Panc1 (cell line): ENCODE results near the gene PPA1. TPM values are rescaled to one million over a fixed set of nuclear protein-coding genes. Genes with fewer than 3 reads are reported as not detected.
A peak's percentile ranks its signal among the peaks of the same experiment; 100 is the strongest.

ENCODE experiments used
- ATAC-seq: fragments of 200-7000 bp; cut with Tn5 transposase; 2 replicates; pipeline ENCODE4 v1.9.1; 2020; ENCODE audit warnings: mild to moderate bottlenecking, moderate library complexity
- BruUV-seq: library from RNA; stranded (reverse); fragments of 400-500 nt; replicated peaks from 2 replicates; lab custom pipeline; 2021; lab: Mats Ljungman, UMichigan
- CTCF ChIA-PET: fragments of 300-600 bp; sonication (Branson Sonifier 250); formaldehyde crosslinking; loops from one replicate; lab custom pipeline; 2022; ENCODE audit warnings: antibody characterized with exemption; lab: Charles Lee
- POLR2A ChIA-PET: fragments of 300-600 bp; sonication (Branson Sonifier 250); formaldehyde crosslinking; loops from one replicate; lab custom pipeline; 2022; ENCODE audit warnings: antibody characterized with exemption; lab: Charles Lee
- DNase-seq: peaks from one replicate; pipeline ENCODE4 v3.0.0-alpha.2; 2010; ENCODE audit warnings: low read depth, low spot score
- H3K27ac ChIP-seq: 2 replicates; pipeline ENCODE4 v1.5.1; 2011; ENCODE audit warnings: mild to moderate bottlenecking, low read length, inconsistent platforms
- H3K27me3 ChIP-seq: fragments of 200-500 bp; sonication (Bioruptor generic); 2 replicates; pipeline ENCODE4 v1.6.0; 2014; ENCODE audit warnings: low read length, inconsistent platforms; ENCODE audit not compliant: control insufficient read depth, insufficient read depth
- H3K36me3 ChIP-seq: fragments of 200-500 bp; sonication (Bioruptor generic); 2 replicates; pipeline ENCODE4 v1.5.1; 2014; ENCODE audit warnings: inconsistent platforms, mild to moderate bottlenecking, low read length, moderate library complexity; ENCODE audit not compliant: control insufficient read depth, insufficient read depth
- H3K4me1 ChIP-seq: 2 replicates; pipeline ENCODE4 v1.5.1; 2011; ENCODE audit warnings: inconsistent platforms, mild to moderate bottlenecking, low read length, moderate library complexity; ENCODE audit not compliant: control insufficient read depth, insufficient read depth
- H3K4me3 ChIP-seq, 2 experiments: 2 replicates each; pipeline ENCODE4 v1.5.1; 2011 to 2012; ENCODE audit warnings: low read depth in 2 of 2, low read length in 2 of 2, mild to moderate bottlenecking in 2 of 2, inconsistent platforms in 1 of 2, moderate library complexity in 1 of 2
- H3K9me3 ChIP-seq: fragments of 200-500 bp; sonication (Bioruptor generic); 2 replicates; pipeline ENCODE4 v1.5.1; 2014; ENCODE audit warnings: low read depth, mild to moderate bottlenecking, inconsistent platforms, low read length, moderate library complexity; ENCODE audit not compliant: control insufficient read depth, insufficient read depth
- POLR2AphosphoS5 ChIP-seq: IDR thresholded peaks from 2 replicates; pipeline ENCODE4 v1.6.1; 2012; ENCODE audit warnings: mild to moderate bottlenecking, low read depth, low read length, moderate library complexity
- SIN3A ChIP-seq: IDR thresholded peaks from 2 replicates; pipeline ENCODE4 v1.6.1; 2012; ENCODE audit warnings: low read depth, mild to moderate bottlenecking, low read length, moderate library complexity, borderline replicate concordance; ENCODE audit not compliant: insufficient read depth
- TCF7L2 ChIP-seq: IDR thresholded peaks from 2 replicates; pipeline ENCODE4 v1.6.1; 2011; ENCODE audit warnings: mild to moderate bottlenecking, low read depth, low read length, inconsistent platforms
- in situ Hi-C: cut with HindIII; loops from 2 replicates; pipeline ENCODE4 v1.10.0; 2016; ENCODE audit warnings: low sequenced_read_pairs, low pct_unique_long_range_greater_than_20kb
- intact Hi-C: fragments of 100-400 bp; cut with micrococcal nuclease; formaldehyde crosslinking; loops from one replicate; pipeline ENCODE4 v1.10.0; 2022; ENCODE audit not compliant: unreplicated experiment
- total RNA-seq: library from RNA; stranded (reverse); gene quantifications from one replicate; pipeline ENCODE4 v1.2.1, GENCODE V29; 2021; ENCODE audit not compliant: unreplicated experiment
- TF ChIP-seq, protein P1 (sequence below), 2 experiments: IDR thresholded peaks; 2 replicates each; pipeline ENCODE4 v1.6.1; 2011 to 2012; ENCODE audit warnings: low read depth in 2 of 2, control low read depth in 1 of 2, low read length in 1 of 2, mild to moderate bottlenecking in 1 of 2, moderate library complexity in 1 of 2; ENCODE audit not compliant: insufficient read depth in 1 of 2
- TF ChIP-seq, protein P2 (sequence below): fragments of 450-650 bp; IDR thresholded peaks from 2 replicates; pipeline ENCODE4 v1.5.1; 2017; ENCODE audit warnings: mild to moderate bottlenecking

PPA1 gene
- total RNA-seq, 1 experiment from 2014 or later = 174 TPM

DNA sequence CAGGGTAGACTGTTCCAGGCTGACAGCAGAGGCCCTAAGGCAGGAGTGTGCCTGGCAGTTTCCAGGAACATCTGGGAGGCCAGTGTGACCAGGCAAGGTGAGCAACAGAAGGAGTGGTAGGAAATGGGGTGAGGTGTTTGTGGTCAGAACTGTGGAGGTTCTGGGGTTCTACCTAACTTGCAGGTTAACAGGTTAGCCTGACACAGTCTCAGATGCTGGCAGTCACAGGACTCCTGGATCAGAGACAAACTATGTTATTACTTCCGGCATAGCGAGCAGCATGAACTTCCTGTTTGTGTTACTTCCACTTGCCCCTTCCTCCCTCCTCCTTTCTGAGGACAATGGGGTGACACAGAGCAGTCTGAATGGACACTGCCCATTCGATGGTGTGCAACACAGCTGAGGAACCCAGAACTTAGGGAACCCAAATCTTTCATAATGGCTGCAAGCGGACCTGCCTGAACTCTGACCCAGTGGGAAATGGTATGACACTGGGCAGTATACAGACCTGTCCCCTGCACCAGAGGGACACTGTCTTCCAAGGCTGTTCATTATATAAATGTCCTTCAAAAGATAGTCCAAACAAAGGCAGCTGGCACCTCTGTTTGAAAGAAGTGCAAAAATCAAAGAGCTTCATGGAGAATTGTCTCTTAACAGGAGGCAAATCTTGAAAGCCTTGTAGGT is 59.0 kb downstream of the PPA1 start:
- intact Hi-C loops = no loop called here
- POLR2A ChIA-PET = no interaction called here
- ATAC-seq = no peak

DNA sequence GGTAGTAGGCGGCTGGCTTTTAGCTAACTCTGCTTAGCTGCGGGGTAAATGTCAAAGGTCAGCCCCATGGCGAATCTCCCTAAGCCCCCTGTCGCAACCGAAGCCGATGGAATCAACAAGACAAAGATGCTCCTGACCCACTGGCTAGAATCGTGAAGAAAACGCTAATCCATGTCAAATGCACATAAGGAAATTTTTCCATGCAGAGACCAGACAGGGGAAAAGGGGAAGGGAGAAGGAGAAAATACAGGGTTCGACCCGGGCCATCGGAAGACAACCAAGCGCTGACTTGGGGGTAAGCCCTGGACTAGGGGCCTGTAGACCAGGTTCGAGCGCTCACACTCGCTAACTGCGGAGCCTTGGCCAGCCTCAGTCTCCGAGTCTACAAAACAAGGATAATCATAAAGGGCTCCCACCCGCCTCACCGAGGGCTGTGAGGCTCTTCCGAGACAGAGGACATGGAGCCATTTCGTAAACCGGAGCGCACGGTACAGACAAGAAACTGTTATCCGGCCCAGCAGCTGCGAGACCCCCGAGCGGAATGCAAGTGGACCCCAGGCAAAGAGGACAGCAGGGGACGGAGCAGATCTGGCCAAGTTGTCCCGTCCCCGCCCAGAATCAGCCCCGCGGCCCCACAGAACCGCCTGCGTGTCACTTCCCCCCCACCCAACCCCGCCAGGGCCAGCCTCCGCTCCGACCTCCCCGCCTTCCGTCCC is 63.4 kb downstream of the PPA1 start:
- ATAC-seq = peak; percentile 46
- Histone ChIP-seq H3K27me3 (no peaks in the 10 kb centered on the region), H3K27ac (peak overlapping the region; percentile 91), H3K4me1 (peaks cover 26% of the 10 kb centered on the region), H3K4me3 (peak overlapping the region; percentile 97), H3K9me3 (no peaks in the 10 kb centered on the region), H3K36me3 (peaks cover 9% of the 10 kb centered on the region; the same call in 1 of the 2 replicates)
- in situ Hi-C loops (no loop called here), intact Hi-C loops (no loop called here)
- CTCF ChIA-PET = interaction anchor here (0.6 to 1.0 kb wide), 2 partner anchors 23 to 218 kb away, joined by 3 to 5 read pairs; partner anchors contain the start of gene TYSND1
- POLR2A ChIA-PET = interaction anchor here (0.7 to 1.1 kb wide), 3 partner anchors 23 to 780 kb away, joined by 3 to 12 read pairs (median 4); partner anchors contain the start of gene TYSND1
- DNase-seq = no peak
- TF ChIP-seq TCF7L2 (no peak), SIN3A (no peak), POLR2AphosphoS5 (no peak)
- TF ChIP-seq, protein P1, sequence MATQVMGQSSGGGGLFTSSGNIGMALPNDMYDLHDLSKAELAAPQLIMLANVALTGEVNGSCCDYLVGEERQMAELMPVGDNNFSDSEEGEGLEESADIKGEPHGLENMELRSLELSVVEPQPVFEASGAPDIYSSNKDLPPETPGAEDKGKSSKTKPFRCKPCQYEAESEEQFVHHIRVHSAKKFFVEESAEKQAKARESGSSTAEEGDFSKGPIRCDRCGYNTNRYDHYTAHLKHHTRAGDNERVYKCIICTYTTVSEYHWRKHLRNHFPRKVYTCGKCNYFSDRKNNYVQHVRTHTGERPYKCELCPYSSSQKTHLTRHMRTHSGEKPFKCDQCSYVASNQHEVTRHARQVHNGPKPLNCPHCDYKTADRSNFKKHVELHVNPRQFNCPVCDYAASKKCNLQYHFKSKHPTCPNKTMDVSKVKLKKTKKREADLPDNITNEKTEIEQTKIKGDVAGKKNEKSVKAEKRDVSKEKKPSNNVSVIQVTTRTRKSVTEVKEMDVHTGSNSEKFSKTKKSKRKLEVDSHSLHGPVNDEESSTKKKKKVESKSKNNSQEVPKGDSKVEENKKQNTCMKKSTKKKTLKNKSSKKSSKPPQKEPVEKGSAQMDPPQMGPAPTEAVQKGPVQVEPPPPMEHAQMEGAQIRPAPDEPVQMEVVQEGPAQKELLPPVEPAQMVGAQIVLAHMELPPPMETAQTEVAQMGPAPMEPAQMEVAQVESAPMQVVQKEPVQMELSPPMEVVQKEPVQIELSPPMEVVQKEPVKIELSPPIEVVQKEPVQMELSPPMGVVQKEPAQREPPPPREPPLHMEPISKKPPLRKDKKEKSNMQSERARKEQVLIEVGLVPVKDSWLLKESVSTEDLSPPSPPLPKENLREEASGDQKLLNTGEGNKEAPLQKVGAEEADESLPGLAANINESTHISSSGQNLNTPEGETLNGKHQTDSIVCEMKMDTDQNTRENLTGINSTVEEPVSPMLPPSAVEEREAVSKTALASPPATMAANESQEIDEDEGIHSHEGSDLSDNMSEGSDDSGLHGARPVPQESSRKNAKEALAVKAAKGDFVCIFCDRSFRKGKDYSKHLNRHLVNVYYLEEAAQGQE (IDR thresholded peaks at IDR 0.05; ENCODE audit: insufficient read depth in 1 of 2, low read depth in 2 of 2, low read length in 1 of 2) = no peak
- TF ChIP-seq, protein P2, sequence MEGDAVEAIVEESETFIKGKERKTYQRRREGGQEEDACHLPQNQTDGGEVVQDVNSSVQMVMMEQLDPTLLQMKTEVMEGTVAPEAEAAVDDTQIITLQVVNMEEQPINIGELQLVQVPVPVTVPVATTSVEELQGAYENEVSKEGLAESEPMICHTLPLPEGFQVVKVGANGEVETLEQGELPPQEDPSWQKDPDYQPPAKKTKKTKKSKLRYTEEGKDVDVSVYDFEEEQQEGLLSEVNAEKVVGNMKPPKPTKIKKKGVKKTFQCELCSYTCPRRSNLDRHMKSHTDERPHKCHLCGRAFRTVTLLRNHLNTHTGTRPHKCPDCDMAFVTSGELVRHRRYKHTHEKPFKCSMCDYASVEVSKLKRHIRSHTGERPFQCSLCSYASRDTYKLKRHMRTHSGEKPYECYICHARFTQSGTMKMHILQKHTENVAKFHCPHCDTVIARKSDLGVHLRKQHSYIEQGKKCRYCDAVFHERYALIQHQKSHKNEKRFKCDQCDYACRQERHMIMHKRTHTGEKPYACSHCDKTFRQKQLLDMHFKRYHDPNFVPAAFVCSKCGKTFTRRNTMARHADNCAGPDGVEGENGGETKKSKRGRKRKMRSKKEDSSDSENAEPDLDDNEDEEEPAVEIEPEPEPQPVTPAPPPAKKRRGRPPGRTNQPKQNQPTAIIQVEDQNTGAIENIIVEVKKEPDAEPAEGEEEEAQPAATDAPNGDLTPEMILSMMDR = no peak
- BruUV-seq = no TSS peak

More for the DNA sequence above, 59.0 kb downstream of the PPA1 start:
- Histone ChIP-seq H3K9me3 (no peaks in the 10 kb centered on the region), H3K27me3 (no peaks in the 10 kb centered on the region), H3K27ac (peak overlapping the region; percentile 60), H3K36me3 (peaks cover 5% of the 10 kb centered on the region; the same call in 1 of the 2 replicates), H3K4me3 (no peak overlapping the region), H3K4me1 (peaks cover 14% of the 10 kb centered on the region)
- no TSS peak for BruUV-seq
- CTCF ChIA-PET = no interaction called here
- TF ChIP-seq SIN3A (no peak), TCF7L2 (no peak), POLR2AphosphoS5 (no peak)
- TF ChIP-seq, protein P2 = no peak
- TF ChIP-seq, protein P1 (IDR thresholded peaks at IDR 0.05; ENCODE audit: insufficient read depth in 1 of 2, low read depth in 2 of 2, low read length in 1 of 2) = no peak
- in situ Hi-C loops = no loop called here
- no peak for DNase-seq
